ENCODE data around the gene ZDHHC11B.
A peak's percentile ranks its signal among the peaks of the same experiment; 100 is the strongest.
"Not testable (repeated sequence)": the region's sequence is repeated elsewhere in the genome, so short reads cannot be mapped to it uniquely, and the experiment has no call there.

Gene ZDHHC11B, protein sequence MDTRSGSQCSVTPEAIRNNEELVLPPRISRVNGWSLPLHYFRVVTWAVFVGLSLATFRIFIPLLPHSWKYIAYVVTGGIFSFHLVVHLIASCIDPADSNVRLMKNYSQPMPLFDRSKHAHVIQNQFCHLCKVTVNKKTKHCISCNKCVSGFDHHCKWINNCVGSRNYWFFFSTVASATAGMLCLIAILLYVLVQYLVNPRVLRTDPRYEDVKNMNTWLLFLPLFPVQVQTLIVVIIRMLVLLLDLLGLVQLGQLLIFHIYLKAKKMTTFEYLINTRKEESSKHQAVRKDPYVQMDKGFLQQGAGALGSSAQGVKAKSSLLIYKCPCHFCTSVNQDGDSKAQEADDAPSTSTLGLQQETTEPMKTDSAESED

GRCh38 chr5:784428-785177, at the start of gene ZDHHC11B:
Gene ZDHHC11B, minus strand, starts transcription at chr5:784729. Its CDS starts 17,810 bp downstream, at chr5:766919.
- Histone ChIP-seq H3K27ac (peak within 1 kb of the TSS in 9 of 21 experiments; percentile 3 to 68 (median 31)), H3K4me3 (peak within 1 kb of the TSS; percentile 37 to 55 (median 45))

GRCh38 chr5:834013-834412, 49.5 kb upstream of the ZDHHC11B start:
- H3K4me3 ChIP-seq, H3K27ac ChIP-seq: not testable (repeated sequence)

- not testable (repeated sequence) for H3K4me3 ChIP-seq, H3K27ac ChIP-seq
Measured at GRCh38 chr5:828194-828593, 43.7 kb upstream of the ZDHHC11B start.

DNA sequence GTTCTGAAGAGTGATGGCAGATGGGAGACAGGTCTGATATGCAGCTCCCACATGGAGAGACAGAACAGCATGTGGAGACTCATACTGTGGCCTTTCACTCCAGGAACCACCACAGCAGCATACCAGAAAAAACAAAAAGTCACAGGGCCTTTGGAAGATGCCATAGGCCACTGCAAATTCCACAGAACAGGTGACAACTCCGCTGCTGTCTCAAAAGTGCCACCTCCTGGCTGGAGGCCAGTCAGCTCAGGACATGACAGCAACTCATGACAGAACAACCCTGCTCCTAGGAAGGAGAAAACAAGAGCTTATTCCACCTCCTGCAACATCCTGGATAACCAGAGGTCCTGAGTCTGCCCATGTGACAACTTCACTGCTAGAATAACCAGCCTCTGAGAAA, 41.0 kb upstream of the ZDHHC11B start:
- H3K4me3 ChIP-seq, H3K27ac ChIP-seq: not testable (repeated sequence)

GRCh38 chr5:821504-821903, 37.0 kb upstream of the ZDHHC11B start:
- Histone ChIP-seq H3K27ac (no peak overlapping the region), H3K4me3 (no peak overlapping the region)

DNA sequence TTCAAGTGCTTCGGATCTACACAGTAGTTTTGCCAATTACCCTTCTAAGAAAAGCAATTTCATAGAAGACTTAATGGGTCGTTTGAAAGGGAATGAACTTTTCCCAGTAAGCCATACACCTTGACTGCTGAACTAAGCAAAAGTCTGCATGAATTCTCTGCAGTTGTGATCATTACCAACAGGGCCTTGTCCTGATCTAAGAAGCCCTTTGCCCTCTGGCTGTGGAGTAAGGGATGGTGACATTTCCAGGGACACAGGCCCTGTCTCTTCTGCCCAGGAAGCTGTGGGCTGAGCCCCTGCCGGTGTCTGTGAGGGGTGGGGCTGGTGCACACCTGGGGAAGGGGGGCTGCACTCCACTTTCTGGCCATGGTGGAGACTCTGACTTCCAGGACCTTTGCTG, 35.7 kb upstream of the ZDHHC11B start:
- H3K4me3 ChIP-seq, result no peak overlapping the region
- no peak overlapping the region for H3K27ac ChIP-seq

GRCh38 chr5:819078-819477, 34.5 kb upstream of the ZDHHC11B start:
- H3K4me3 ChIP-seq, result no peak overlapping the region
- no peak overlapping the region for H3K27ac ChIP-seq

- Histone ChIP-seq H3K4me3 (no peak overlapping the region), H3K27ac (no peak overlapping the region)
Measured at GRCh38 chr5:816176-816575, 31.6 kb upstream of the ZDHHC11B start.

- H3K4me3 ChIP-seq, result no peak overlapping the region
- no peak overlapping the region for H3K27ac ChIP-seq
Measured at GRCh38 chr5:815449-815848, 30.9 kb upstream of the ZDHHC11B start.

DNA sequence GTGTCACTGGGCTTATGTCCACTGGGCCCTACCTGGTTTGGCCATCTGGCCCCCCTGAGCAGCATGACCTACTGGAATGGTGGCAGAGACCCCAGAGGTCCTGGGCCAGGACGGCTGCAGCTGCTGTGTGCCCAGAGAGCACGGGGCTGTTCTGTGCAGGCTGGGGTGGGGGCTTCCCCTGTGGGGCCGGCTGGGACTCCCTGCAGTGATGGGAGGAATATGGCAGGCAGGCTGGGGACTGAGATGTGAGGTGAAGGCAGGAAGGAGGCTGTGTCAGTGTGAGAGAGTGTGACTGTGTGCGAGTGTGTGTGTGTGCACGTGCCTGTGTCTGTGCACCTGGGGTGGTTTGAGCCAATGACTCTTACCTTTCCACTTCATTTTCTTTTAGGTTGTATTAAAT, 29.0 kb upstream of the ZDHHC11B start:
- not testable (repeated sequence) for H3K27ac ChIP-seq, H3K4me3 ChIP-seq

GRCh38 chr5:811384-811783, 26.9 kb upstream of the ZDHHC11B start:
- H3K4me3 ChIP-seq, H3K27ac ChIP-seq: not testable (repeated sequence)

DNA sequence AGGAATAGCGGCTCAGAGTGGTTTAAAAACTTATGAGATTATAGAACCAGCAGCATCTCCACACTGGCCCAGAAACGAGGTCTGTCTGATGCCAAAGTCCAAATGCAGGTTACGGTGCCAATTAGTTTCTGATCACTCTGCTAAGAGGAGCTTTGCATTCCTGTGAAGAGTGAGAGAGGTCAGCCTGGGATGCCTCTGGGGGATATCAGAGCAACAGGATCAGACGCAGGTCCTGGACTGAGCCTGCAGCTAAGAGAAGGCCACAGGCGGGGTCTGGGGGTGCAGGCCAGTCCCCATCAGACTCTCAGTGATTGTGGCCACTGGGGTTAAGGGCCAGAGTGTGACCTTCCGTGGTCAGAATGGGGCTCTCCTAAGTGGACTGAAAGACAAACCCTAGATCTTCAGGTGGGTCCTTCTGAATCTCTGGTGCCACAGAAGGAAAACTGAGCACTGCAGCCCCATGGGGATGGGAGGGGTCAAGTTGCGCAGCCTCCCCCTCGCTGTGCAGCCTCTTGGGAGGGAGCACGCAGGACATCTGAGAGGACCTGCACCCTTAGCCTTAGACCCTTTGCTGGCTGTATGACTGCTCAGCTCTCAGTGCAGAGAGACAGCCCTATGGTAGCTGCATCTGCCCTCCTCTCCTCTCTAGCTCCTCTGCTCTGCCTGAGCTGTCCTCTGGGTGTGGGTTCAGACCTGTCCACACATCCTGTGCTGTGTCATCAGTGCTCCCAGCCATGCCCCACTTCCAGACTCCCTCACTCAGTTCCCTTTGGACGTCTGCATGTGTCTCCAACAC, 23.4 kb upstream of the ZDHHC11B start:
- H3K4me3 ChIP-seq, H3K27ac ChIP-seq: not testable (repeated sequence)

- Histone ChIP-seq H3K27ac (no peak overlapping the region), H3K4me3 (no peak overlapping the region)
Measured at GRCh38 chr5:801472-801871, 16.9 kb upstream of the ZDHHC11B start.

- H3K27ac ChIP-seq, H3K4me3 ChIP-seq: not testable (repeated sequence)
Measured at GRCh38 chr5:801055-801454, 16.5 kb upstream of the ZDHHC11B start.

DNA sequence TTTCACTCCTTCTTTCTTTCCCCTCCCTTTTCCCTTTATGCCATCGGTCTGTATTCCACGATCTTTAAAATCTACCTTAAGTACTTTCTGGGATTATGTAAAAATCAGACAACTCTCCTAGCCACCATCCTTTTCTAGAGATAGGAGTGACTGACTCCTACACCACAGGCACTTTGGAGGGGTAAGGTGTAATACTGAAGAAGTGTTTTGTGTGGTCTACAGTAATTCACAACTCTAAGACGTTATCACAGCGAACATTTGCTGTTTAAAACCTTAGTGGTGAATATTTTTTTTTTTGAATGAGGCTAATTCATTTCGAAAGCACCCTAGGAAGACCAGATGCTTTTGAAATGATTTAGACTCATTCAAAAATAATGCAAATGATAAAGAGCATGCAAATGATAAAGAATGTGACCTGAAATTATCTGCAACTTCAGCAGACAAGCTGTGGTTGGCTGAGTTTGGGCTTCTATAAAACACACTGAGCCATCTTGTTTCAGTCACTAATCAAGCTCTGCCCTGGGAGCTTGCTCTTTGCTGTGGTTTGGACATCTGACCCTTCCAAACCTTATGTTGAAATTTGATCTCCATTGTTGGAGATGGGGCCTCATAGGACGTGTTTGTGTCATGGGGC, 14.1 kb upstream of the ZDHHC11B start:
- not testable (repeated sequence) for H3K27ac ChIP-seq, H3K4me3 ChIP-seq

- H3K27ac ChIP-seq, H3K4me3 ChIP-seq: not testable (repeated sequence)
Measured at GRCh38 chr5:797986-798385, 13.5 kb upstream of the ZDHHC11B start.

DNA sequence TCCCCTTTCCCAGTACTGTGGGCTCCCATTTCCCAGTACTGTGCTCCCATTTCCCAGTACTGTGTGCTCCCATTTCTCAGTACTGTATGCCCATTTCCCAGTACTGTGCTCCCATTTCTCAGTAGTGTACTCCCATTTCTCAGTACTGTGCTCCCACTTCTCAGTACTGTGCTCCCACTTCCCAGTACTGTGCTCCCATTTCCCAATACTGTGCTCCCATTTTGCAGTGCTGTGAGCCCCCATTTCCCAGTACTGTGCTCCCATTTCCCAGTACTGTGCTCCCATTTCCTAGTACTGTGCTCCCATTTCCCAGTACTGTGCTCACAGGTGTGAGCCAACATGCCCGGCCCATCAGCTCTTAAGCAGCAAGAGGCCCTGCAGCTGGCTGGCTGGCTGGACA, 11.3 kb upstream of the ZDHHC11B start:
- not testable (repeated sequence) for H3K4me3 ChIP-seq, H3K27ac ChIP-seq

- H3K4me3 ChIP-seq, H3K27ac ChIP-seq: not testable (repeated sequence)
Measured at GRCh38 chr5:794948-795347, 10.4 kb upstream of the ZDHHC11B start.

GRCh38 chr5:788703-789102, 4.2 kb upstream of the ZDHHC11B start:
- H3K27ac ChIP-seq, result not testable (repeated sequence)

GRCh38 chr5:787857-788233, 3.3 kb upstream of the ZDHHC11B start:
- H3K27ac ChIP-seq, H3K4me3 ChIP-seq: not testable (repeated sequence)

More at GRCh38 chr5:788703-789102, 4.2 kb upstream of the ZDHHC11B start:
- not testable (repeated sequence) for H3K4me3 ChIP-seq

Data from skin epidermis (tissue), 12 donors.